ENCODE data around the gene ZKSCAN1. TPM values are rescaled to one million over a fixed set of nuclear protein-coding genes. Genes with fewer than 3 reads are reported as not detected.

Gene ZKSCAN1
- total RNA-seq, 1 donor from 2014 or later: 84.1 TPM

DNA sequence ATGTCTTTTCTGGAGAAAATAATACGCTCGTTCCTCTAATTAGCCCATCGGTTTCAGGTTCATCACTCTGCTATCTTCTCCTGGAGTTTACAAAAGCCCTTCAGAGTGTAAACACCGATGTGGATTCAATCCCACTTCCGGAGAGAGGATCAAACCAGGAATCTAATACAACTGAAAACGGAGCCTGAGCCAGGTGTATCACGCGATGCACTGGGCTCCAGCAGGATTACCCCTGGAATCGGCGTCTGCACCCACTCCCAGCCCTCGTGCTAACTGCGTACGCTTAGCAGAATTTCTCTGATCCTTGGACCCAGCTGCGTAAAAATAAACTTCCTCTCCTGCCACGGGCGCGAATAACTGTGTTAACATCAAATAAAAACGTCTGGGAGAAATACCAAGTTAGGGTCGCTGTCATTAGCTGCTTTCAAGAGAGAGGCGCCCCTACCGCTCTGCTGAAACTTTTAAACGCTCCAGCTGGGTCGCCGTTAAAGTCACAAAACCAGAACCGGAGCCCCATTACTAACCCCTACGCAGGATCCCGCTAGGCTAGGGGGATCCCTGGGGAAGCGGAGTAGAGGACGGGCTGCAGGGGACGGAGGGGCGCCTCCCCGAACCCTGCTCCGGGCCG lies 65.6 kb downstream of the ZKSCAN1 start:
- no peaks in the 10 kb centered on the region for H3K27me3 Mint-ChIP-seq (ENCODE audit: unreplicated experiment)
- no peak for DNase-seq (ENCODE audit: extremely low spot score, unreplicated experiment)
- no peaks in the 10 kb centered on the region for H3K9me3 Mint-ChIP-seq (ENCODE audit: unreplicated experiment)
- H3K4me3 Mint-ChIP-seq (ENCODE audit: unreplicated experiment): peak overlapping the region; percentile 92
- peak overlapping the region; percentile 92 for H3K27ac Mint-ChIP-seq (ENCODE audit: unreplicated experiment)
- TF ChIP-seq CTCF (IDR thresholded peaks at IDR 0.05): no peak
- peaks cover 30% of the 10 kb centered on the region for H3K4me1 Mint-ChIP-seq (ENCODE audit: unreplicated experiment)
- peaks cover 20% of the 10 kb centered on the region for H3K36me3 Mint-ChIP-seq (ENCODE audit: unreplicated experiment)

DNA sequence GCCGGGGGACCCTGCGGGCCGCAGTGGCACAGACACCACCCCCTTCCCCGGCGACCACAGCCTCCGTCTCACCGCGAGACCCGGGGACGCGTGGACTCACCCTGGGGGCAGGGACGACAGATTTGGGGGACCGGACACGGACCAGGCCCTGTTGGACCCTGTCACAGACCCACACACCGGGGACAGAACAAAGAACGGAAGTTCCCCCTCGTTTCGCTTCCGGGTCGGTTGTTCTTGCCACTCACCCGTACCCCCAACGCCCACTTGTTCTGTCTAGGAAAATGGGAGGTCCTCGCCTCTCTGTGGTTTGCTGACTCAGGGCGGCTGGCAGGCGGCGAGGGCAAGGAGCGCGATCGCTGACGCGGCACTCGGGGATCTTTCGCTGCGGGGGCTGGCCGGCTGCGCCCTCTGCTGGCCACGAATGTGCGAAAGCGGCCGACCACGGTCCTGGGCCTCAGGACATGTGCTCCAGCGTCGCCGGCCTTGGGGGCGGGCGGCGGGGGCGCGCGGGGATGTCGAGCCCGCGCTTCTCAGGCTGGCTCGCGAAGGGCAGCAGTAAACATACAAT lies 66.2 kb downstream of the ZKSCAN1 start, which contains the start of gene ZNF3:
Gene ZNF3, minus strand, starts transcription at position 189 of the 568 bp plus-strand sequence. CDS start 4,366 bp downstream, outside the sequence.
- no peaks in the 10 kb centered on the region for H3K27me3 Mint-ChIP-seq (ENCODE audit: unreplicated experiment)
- peak within 1 kb of the TSS; percentile 92 for H3K4me3 Mint-ChIP-seq (ENCODE audit: unreplicated experiment)
- peak; percentile 96 for TF ChIP-seq CTCF (IDR thresholded peaks at IDR 0.05)
- no peaks in the 10 kb centered on the region for H3K9me3 Mint-ChIP-seq (ENCODE audit: unreplicated experiment)
- peaks cover 15% of the 10 kb centered on the region for H3K36me3 Mint-ChIP-seq (ENCODE audit: unreplicated experiment)
- DNase-seq (ENCODE audit: extremely low spot score, unreplicated experiment): peak; percentile 99
- H3K27ac Mint-ChIP-seq (ENCODE audit: unreplicated experiment): peak within 1 kb of the TSS; percentile 92
- peaks cover 30% of the 10 kb centered on the region for H3K4me1 Mint-ChIP-seq (ENCODE audit: unreplicated experiment)

GRCh38 chr7:100082978-100083377 lies 67.6 kb downstream of the ZKSCAN1 start:
- Mint-ChIP-seq H3K27me3 (ENCODE audit: unreplicated experiment) (no peaks in the 10 kb centered on the region), H3K27ac (ENCODE audit: unreplicated experiment) (peak overlapping the region; percentile 42), H3K4me1 (ENCODE audit: unreplicated experiment) (peaks cover 36% of the 10 kb centered on the region), H3K4me3 (ENCODE audit: unreplicated experiment) (no peak overlapping the region), H3K36me3 (ENCODE audit: unreplicated experiment) (peaks cover 10% of the 10 kb centered on the region), H3K9me3 (ENCODE audit: unreplicated experiment) (no peaks in the 10 kb centered on the region)
- no peak for TF ChIP-seq CTCF (IDR thresholded peaks at IDR 0.05)
- no peak for DNase-seq (ENCODE audit: extremely low spot score, unreplicated experiment)

DNA sequence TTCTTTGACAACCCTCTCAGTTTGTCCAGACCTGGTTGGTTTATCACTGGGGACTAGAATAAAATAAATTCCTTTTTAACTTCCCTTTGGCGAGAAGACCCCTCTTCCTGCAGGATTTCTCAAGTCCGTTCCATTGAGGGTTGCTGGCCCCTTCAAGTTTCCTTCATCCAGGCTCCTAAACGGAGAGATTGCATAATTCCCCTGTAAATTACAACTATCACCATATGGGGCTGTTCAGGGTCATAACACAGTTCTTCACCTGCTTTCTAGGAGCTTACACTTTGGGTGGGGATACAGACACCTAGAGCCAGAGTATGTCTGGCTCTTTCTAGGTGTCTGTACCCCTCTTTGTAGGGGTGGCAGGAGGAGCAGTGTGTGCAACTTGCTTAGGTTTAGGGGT lies 70.1 kb downstream of the ZKSCAN1 start:
- Mint-ChIP-seq H3K9me3 (ENCODE audit: unreplicated experiment) (no peaks in the 10 kb centered on the region), H3K27me3 (ENCODE audit: unreplicated experiment) (no peaks in the 10 kb centered on the region), H3K4me1 (ENCODE audit: unreplicated experiment) (peaks cover 35% of the 10 kb centered on the region), H3K27ac (ENCODE audit: unreplicated experiment) (no peak overlapping the region), H3K4me3 (ENCODE audit: unreplicated experiment) (no peak overlapping the region), H3K36me3 (ENCODE audit: unreplicated experiment) (peaks cover 3% of the 10 kb centered on the region)
- no peak for DNase-seq (ENCODE audit: extremely low spot score, unreplicated experiment)
- no peak for TF ChIP-seq CTCF (IDR thresholded peaks at IDR 0.05)

DNA sequence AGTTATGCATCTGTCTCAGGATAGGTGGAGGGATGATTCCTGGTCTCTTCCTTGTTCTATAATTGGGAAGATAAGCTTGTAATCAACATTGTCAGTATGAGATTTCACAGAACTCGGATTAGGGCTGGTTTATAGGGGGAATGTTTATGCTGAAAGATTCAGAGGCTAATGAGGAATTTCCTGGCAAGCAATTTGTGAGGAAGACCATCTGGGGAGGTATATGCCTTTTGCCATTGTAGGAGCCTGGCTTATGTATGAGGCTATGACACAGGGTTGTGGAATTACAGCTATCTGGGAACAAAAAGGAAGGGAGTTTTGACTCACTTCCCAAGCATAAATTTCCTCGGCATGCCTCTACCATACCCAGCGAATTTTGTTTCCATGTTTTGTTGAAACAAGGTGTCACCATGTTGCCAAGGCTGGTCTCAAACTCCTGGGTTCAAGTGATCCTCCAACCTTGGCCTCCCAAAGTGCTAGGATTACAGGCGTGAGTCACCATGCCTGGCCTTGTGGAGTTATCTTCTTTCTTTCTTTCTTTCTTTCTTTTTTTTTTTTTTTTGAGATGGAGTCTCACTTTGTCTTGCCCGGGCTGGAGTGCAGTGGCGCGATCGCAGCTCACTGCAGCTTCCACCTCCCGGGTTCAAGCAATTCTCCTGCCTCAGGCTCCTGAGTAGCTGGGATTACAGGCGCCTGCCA lies 71.8 kb downstream of the ZKSCAN1 start:
- H3K4me3 Mint-ChIP-seq (ENCODE audit: unreplicated experiment): peak overlapping the region; percentile 30
- H3K27ac Mint-ChIP-seq (ENCODE audit: unreplicated experiment): peak overlapping the region; percentile 61
- H3K4me1 Mint-ChIP-seq (ENCODE audit: unreplicated experiment): peaks cover 26% of the 10 kb centered on the region
- H3K9me3 Mint-ChIP-seq (ENCODE audit: unreplicated experiment): no peaks in the 10 kb centered on the region
- no peaks in the 10 kb centered on the region for H3K27me3 Mint-ChIP-seq (ENCODE audit: unreplicated experiment)
- no peak for DNase-seq (ENCODE audit: extremely low spot score, unreplicated experiment)
- H3K36me3 Mint-ChIP-seq (ENCODE audit: unreplicated experiment): peaks cover 17% of the 10 kb centered on the region
- TF ChIP-seq CTCF (IDR thresholded peaks at IDR 0.05): no peak
